HCT116 (cell line): Measurements from ENCODE around the gene ARID5B. TPM values are rescaled to one million over a fixed set of nuclear protein-coding genes. Genes with fewer than 3 reads are reported as not detected.

Source experiments
- ATAC-seq: fragments of 200-7000 bp; cut with Tn5 transposase; 2 replicates; pipeline ENCODE4 v1.9.1; 2020; ENCODE audit warnings: mild to moderate bottlenecking, moderate library complexity
- BruUV-seq: library from RNA; stranded (reverse); fragments of 400-500 nt; replicated peaks from 2 replicates; lab custom pipeline; 2021; lab: Mats Ljungman, UMichigan
- CTCF ChIA-PET: fragments of 300-600 bp; sonication (Branson Sonifier 250); formaldehyde crosslinking; loops from one replicate; lab custom pipeline; 2021; ENCODE audit warnings: antibody characterized with exemption; lab: Charles Lee
- POLR2A ChIA-PET: fragments of 300-600, 350-600 bp; sonication (Branson Sonifier 250); formaldehyde crosslinking; loops from one replicate; lab custom pipeline; 2021; ENCODE audit warnings: antibody characterized with exemption; lab: Charles Lee
- RAD21 ChIA-PET, 2 experiments: fragments of 300-600 bp; sonication (Branson Sonifier 250); formaldehyde crosslinking; loops; one replicate each; lab custom pipeline; 2023; ENCODE audit warnings: low total read pairs in 2 of 2; ENCODE audit not compliant: uncharacterized antibody in 2 of 2, unreplicated experiment in 2 of 2, low non-redundant PET in 1 of 2; lab: Charles Lee
- DNase-seq: peaks from one replicate; pipeline ENCODE4 v3.0.0-alpha.2; 2010; ENCODE audit warnings: low read depth, low spot score
- H2AFZ ChIP-seq: fragments of 200-600 bp; shearing (Covaris generic), sonication (generic); 2 replicates; pipeline ENCODE4 v1.6.1; 2017; ENCODE audit warnings: low read depth, mixed run types, mixed read lengths, antibody characterized with exemption, low read length; ENCODE audit not compliant: poor library complexity, severe bottlenecking
- H3K27ac ChIP-seq: 2 replicates; pipeline ENCODE4 v1.5.1; 2012; ENCODE audit warnings: low read depth, low read length
- H3K27me3 ChIP-seq: fragments of 200-600 bp; sonication (generic); 2 replicates; pipeline ENCODE4 v1.6.1; 2016; ENCODE audit warnings: mixed run types, low read length, mixed read lengths; ENCODE audit not compliant: insufficient read depth
- H3K36me3 ChIP-seq, 2 experiments: fragments of 200-500 bp in 1 of 2; fragments of 200-600 bp in 1 of 2; sonication (Bioruptor generic) in 1 of 2; sonication (generic) in 1 of 2; 2 replicates each; pipeline versions ENCODE4 v1.5.1 to v1.6.1; 2014 to 2016; ENCODE audit warnings: low read length in 2 of 2, inconsistent platforms in 1 of 2, mixed read lengths in 1 of 2, mixed run types in 1 of 2; ENCODE audit not compliant: insufficient read depth in 2 of 2, control insufficient read depth in 1 of 2
- H3K4me1 ChIP-seq, 2 experiments: fragments of 200-600 bp in 1 of 2; sonication (generic) in 1 of 2; 2 replicates each; pipeline versions ENCODE4 v1.5.1 to v1.6.1; 2012 to 2017; ENCODE audit warnings: low read length in 2 of 2, inconsistent platforms in 1 of 2, mild to moderate bottlenecking in 1 of 2, mixed read lengths in 1 of 2, mixed run types in 1 of 2, moderate library complexity in 1 of 2; ENCODE audit not compliant: insufficient read depth in 2 of 2, control insufficient read depth in 1 of 2
- H3K4me2 ChIP-seq: fragments of 200-600 bp; sonication (generic); 2 replicates; pipeline ENCODE4 v1.6.1; 2017; ENCODE audit warnings: mixed run types, low read length, mixed read lengths
- H3K4me3 ChIP-seq, 2 experiments: fragments of 200-600 bp in 1 of 2; sonication (generic) in 1 of 2; replicated peaks in 1 of 2; 2 replicates each; pipeline ENCODE4 v1.5.1; 2011 to 2016; ENCODE audit warnings: low read length in 2 of 2, control low read depth in 1 of 2, low read depth in 1 of 2, mild to moderate bottlenecking in 1 of 2, mixed read lengths in 1 of 2, mixed run types in 1 of 2
- H3K79me2 ChIP-seq: fragments of 200-600 bp; sonication (generic); 2 replicates; pipeline ENCODE4 v1.6.1; 2017; ENCODE audit warnings: mild to moderate bottlenecking, mixed run types, low read length, moderate library complexity, mixed read lengths; ENCODE audit not compliant: insufficient read depth
- H3K9ac ChIP-seq: fragments of 200-600 bp; sonication (generic); 2 replicates; pipeline ENCODE4 v1.6.1; 2016; ENCODE audit warnings: low read length, mixed read lengths
- H3K9me2 ChIP-seq: fragments of 200-600 bp; sonication (generic), shearing (Covaris generic); 2 replicates; pipeline ENCODE4 v1.6.1; 2017; ENCODE audit warnings: mixed run types, mild to moderate bottlenecking, moderate library complexity; ENCODE audit not compliant: insufficient read depth
- H3K9me3 ChIP-seq, 2 experiments: fragments of 200-500 bp in 1 of 2; fragments of 200-600 bp in 1 of 2; sonication (Bioruptor generic) in 1 of 2; sonication (generic) in 1 of 2; 2 replicates each; pipeline ENCODE4 v1.6.1; 2014 to 2017; ENCODE audit warnings: low read length in 2 of 2, mixed read lengths in 2 of 2, inconsistent platforms in 1 of 2, low read depth in 1 of 2, mild to moderate bottlenecking in 1 of 2, mixed run types in 1 of 2, moderate library complexity in 1 of 2; ENCODE audit not compliant: control insufficient read depth in 1 of 2, insufficient read depth in 1 of 2
- H4K20me1 ChIP-seq: fragments of 200-600 bp; sonication (generic), shearing (Covaris generic); 2 replicates; pipeline ENCODE4 v1.6.1; 2017; ENCODE audit warnings: mixed run types, mild to moderate bottlenecking, moderate library complexity; ENCODE audit not compliant: insufficient read depth
- CBX3 ChIP-seq: IDR thresholded peaks from 2 replicates; pipeline ENCODE4 v1.6.1; 2012; ENCODE audit warnings: low read depth
- EZH2phosphoT487 ChIP-seq: fragments of 200-600 bp; IDR thresholded peaks from 2 replicates; pipeline ENCODE4 v1.6.1; 2018; ENCODE audit warnings: antibody characterized with exemption, borderline replicate concordance
- POLR2AphosphoS5 ChIP-seq: IDR thresholded peaks from 2 replicates; pipeline ENCODE4 v1.6.1; 2011; ENCODE audit warnings: mild to moderate bottlenecking, low read depth, low read length, moderate library complexity
- SIN3A ChIP-seq: IDR thresholded peaks from 2 replicates; pipeline ENCODE4 v1.6.1; 2012; ENCODE audit warnings: low read depth
- SP1 ChIP-seq: IDR thresholded peaks from 2 replicates; pipeline ENCODE4 v1.6.1; 2012; ENCODE audit warnings: low read depth
- SRF ChIP-seq: IDR thresholded peaks from 2 replicates; pipeline ENCODE4 v1.6.1; 2012; ENCODE audit warnings: low read depth
- ZFX ChIP-seq: fragments of 450-650 bp; IDR thresholded peaks from 2 replicates; pipeline ENCODE4 v1.6.1; 2017
- ZNF274 ChIP-seq: fragments of 200-500 bp; sonication (Bioruptor generic); IDR thresholded peaks from 2 replicates; pipeline ENCODE4 v1.6.1; 2014; ENCODE audit warnings: mild to moderate bottlenecking, low read depth, low read length, inconsistent platforms
- intact Hi-C: fragments of 100-400 bp; cut with micrococcal nuclease; formaldehyde crosslinking; loops from 2 replicates; pipeline ENCODE4 v1.10.0; 2022
- total RNA-seq: library from RNA; stranded (reverse); gene quantifications from one replicate; pipeline ENCODE4 v1.2.1, GENCODE V29; 2021; ENCODE audit not compliant: unreplicated experiment
- TF ChIP-seq, protein P1 (sequence below): IDR thresholded peaks from 2 replicates; pipeline ENCODE4 v1.6.1; 2012; ENCODE audit warnings: low read depth
- TF ChIP-seq, protein P2 (sequence below): IDR thresholded peaks from 2 replicates; pipeline ENCODE4 v1.6.1; 2012
- TF ChIP-seq, protein P3 (sequence below): IDR thresholded peaks from 2 replicates; pipeline ENCODE4 v1.6.1; 2011; ENCODE audit warnings: mild to moderate bottlenecking, low read length, moderate library complexity; ENCODE audit not compliant: insufficient replicate concordance; ENCODE audit errors: extremely low read depth
- TF ChIP-seq, protein P4 (sequence below): IDR thresholded peaks from 2 replicates; pipeline ENCODE4 v1.6.1; 2012
- TF ChIP-seq, protein P5 (sequence below), 3 experiments: fragments of 200-600 bp in 1 of 3; sonication (generic) in 1 of 3; IDR thresholded peaks in 2 of 3; conservative IDR thresholded peaks in 1 of 3; 2 replicates each; pipeline ENCODE4 v1.5.1; 2012 to 2017; ENCODE audit warnings: low read depth in 2 of 3, low read length in 2 of 3, antibody characterized with exemption in 1 of 3, borderline replicate concordance in 1 of 3, control low read depth in 1 of 3, mild to moderate bottlenecking in 1 of 3, mixed read lengths in 1 of 3, mixed run types in 1 of 3, moderate library complexity in 1 of 3; ENCODE audit not compliant: insufficient read depth in 1 of 3

ARID5B gene
- total RNA-seq, 1 experiment from 2014 or later: 4.7 TPM

DNA sequence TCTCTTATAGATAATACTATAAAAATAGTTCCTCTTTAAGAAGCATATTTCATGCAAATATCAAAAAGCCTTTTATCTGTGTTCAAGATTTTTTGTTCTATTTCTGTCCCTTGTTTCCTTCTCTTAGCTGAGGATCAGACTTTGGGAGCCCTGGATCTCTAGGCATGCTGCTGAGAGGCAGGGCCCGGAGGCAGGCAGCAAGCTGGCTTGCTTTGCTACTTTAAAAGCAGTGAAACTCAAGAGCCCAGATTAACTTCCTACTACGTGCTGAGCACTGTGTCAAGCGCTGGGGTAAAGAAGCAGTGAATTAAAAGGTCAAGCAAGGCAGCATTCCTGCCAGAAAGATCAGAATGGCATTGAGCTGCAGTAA is 31.0 kb upstream of the ARID5B start (continued):
- TF ChIP-seq, protein P1, sequence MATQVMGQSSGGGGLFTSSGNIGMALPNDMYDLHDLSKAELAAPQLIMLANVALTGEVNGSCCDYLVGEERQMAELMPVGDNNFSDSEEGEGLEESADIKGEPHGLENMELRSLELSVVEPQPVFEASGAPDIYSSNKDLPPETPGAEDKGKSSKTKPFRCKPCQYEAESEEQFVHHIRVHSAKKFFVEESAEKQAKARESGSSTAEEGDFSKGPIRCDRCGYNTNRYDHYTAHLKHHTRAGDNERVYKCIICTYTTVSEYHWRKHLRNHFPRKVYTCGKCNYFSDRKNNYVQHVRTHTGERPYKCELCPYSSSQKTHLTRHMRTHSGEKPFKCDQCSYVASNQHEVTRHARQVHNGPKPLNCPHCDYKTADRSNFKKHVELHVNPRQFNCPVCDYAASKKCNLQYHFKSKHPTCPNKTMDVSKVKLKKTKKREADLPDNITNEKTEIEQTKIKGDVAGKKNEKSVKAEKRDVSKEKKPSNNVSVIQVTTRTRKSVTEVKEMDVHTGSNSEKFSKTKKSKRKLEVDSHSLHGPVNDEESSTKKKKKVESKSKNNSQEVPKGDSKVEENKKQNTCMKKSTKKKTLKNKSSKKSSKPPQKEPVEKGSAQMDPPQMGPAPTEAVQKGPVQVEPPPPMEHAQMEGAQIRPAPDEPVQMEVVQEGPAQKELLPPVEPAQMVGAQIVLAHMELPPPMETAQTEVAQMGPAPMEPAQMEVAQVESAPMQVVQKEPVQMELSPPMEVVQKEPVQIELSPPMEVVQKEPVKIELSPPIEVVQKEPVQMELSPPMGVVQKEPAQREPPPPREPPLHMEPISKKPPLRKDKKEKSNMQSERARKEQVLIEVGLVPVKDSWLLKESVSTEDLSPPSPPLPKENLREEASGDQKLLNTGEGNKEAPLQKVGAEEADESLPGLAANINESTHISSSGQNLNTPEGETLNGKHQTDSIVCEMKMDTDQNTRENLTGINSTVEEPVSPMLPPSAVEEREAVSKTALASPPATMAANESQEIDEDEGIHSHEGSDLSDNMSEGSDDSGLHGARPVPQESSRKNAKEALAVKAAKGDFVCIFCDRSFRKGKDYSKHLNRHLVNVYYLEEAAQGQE: no peak
- TF ChIP-seq, protein P2, sequence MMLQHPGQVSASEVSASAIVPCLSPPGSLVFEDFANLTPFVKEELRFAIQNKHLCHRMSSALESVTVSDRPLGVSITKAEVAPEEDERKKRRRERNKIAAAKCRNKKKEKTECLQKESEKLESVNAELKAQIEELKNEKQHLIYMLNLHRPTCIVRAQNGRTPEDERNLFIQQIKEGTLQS: no peak
- no peak for TF ChIP-seq SRF
- TF ChIP-seq ZNF274: no peak
- TF ChIP-seq, protein P3, sequence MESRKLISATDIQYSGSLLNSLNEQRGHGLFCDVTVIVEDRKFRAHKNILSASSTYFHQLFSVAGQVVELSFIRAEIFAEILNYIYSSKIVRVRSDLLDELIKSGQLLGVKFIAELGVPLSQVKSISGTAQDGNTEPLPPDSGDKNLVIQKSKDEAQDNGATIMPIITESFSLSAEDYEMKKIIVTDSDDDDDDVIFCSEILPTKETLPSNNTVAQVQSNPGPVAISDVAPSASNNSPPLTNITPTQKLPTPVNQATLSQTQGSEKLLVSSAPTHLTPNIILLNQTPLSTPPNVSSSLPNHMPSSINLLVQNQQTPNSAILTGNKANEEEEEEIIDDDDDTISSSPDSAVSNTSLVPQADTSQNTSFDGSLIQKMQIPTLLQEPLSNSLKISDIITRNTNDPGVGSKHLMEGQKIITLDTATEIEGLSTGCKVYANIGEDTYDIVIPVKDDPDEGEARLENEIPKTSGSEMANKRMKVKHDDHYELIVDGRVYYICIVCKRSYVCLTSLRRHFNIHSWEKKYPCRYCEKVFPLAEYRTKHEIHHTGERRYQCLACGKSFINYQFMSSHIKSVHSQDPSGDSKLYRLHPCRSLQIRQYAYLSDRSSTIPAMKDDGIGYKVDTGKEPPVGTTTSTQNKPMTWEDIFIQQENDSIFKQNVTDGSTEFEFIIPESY: no peak
- TF ChIP-seq CBX3: no peak
- TF ChIP-seq SP1: no peak

DNA sequence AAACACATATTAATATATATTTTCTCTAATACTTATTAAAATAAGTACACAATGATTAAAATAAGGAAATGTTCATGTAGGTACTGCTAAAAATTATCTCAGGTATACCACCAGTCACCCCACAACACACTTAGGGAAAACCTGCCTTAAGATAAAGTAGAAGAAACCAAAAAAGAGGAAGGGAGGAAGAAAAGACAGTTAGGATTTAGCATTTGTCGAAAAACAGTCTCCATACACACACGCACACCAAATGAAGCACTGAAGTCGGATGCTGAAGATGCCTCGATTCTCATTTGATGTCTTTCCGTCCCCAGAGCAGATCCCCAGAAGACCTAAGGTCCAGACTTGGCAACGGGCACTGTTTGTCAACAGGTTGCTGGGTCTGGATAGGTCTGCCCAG is 30.0 kb upstream of the ARID5B start:
- H3K9me3 ChIP-seq: no peaks in the 10 kb centered on the region
- no peaks in the 10 kb centered on the region for H4K20me1 ChIP-seq
- ChIA-PET RAD21 (no interaction called here), POLR2A (no interaction called here), CTCF (no interaction called here)
- ATAC-seq: no peak
- H3K27ac ChIP-seq: no peak overlapping the region
- no peak overlapping the region for H3K9ac ChIP-seq
- H3K9me2 ChIP-seq: no peaks in the 10 kb centered on the region
- no peaks in the 10 kb centered on the region for H3K27me3 ChIP-seq
- H3K4me1 ChIP-seq: no peaks in the 10 kb centered on the region
- no peaks in the 10 kb centered on the region for H3K36me3 ChIP-seq
- H3K79me2 ChIP-seq: no peaks in the 10 kb centered on the region
- no peak overlapping the region for H2AFZ ChIP-seq
- no peak for TF ChIP-seq POLR2AphosphoS5
- TF ChIP-seq, protein P4, sequence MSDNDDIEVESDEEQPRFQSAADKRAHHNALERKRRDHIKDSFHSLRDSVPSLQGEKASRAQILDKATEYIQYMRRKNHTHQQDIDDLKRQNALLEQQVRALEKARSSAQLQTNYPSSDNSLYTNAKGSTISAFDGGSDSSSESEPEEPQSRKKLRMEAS: no peak
- TF ChIP-seq ZFX: no peak
- TF ChIP-seq, protein P5, sequence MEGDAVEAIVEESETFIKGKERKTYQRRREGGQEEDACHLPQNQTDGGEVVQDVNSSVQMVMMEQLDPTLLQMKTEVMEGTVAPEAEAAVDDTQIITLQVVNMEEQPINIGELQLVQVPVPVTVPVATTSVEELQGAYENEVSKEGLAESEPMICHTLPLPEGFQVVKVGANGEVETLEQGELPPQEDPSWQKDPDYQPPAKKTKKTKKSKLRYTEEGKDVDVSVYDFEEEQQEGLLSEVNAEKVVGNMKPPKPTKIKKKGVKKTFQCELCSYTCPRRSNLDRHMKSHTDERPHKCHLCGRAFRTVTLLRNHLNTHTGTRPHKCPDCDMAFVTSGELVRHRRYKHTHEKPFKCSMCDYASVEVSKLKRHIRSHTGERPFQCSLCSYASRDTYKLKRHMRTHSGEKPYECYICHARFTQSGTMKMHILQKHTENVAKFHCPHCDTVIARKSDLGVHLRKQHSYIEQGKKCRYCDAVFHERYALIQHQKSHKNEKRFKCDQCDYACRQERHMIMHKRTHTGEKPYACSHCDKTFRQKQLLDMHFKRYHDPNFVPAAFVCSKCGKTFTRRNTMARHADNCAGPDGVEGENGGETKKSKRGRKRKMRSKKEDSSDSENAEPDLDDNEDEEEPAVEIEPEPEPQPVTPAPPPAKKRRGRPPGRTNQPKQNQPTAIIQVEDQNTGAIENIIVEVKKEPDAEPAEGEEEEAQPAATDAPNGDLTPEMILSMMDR (IDR thresholded peaks at IDR 0.05 in 2 of 3, conservative IDR thresholded peaks at IDR 0.05 in 1 of 3; ENCODE audit: borderline replicate concordance in 1 of 3, insufficient read depth in 1 of 3, low read depth in 2 of 3, low read length in 2 of 3): no peak
- no peak for TF ChIP-seq SP1
- TF ChIP-seq, protein P1: no peak
- no peak for TF ChIP-seq SIN3A
- TF ChIP-seq ZNF274: no peak
- TF ChIP-seq EZH2phosphoT487: no peak
- intact Hi-C loops: no loop called here
- no TSS peak for BruUV-seq
- DNase-seq: no peak
- H3K4me2 ChIP-seq: no peak overlapping the region
- no peak overlapping the region for H3K4me3 ChIP-seq
